CD4-positive, CD25-positive, alpha-beta regulatory T cell (primary cell): ENCODE results near the gene ZHX3. TPM values are rescaled to one million over a fixed set of nuclear protein-coding genes. Genes with fewer than 3 reads are reported as not detected.

Source experiments
- ATAC-seq, 2 donors: fragments of 150-1000 bp; cut with Tn5 transposase; one replicate each; pipeline ENCODE4 v1.10.0; 2021; ENCODE audit warnings: low read depth in 2 of 2, moderate number of reproducible peaks in 2 of 2, moderate library complexity in 1 of 2
- DNase-seq, 3 donors: peaks; one replicate each; pipeline versions ENCODE4 v3.0.0 to v3.0.0-alpha.2; 2012 to 2022; ENCODE audit warnings: mixed read lengths in 1 of 3
- H3K27ac ChIP-seq: one replicate; pipeline ENCODE4 v1.7.0; 2013; ENCODE audit warnings: mild to moderate bottlenecking, low read length; ENCODE audit not compliant: insufficient read depth, poor library complexity, severe bottlenecking
- H3K27me3 ChIP-seq: one replicate; pipeline ENCODE4 v1.7.0; 2013; ENCODE audit warnings: low read length; ENCODE audit not compliant: control insufficient read depth, insufficient read depth
- H3K36me3 ChIP-seq: one replicate; pipeline ENCODE4 v1.7.0; 2013; ENCODE audit warnings: mild to moderate bottlenecking, low read length, moderate library complexity; ENCODE audit not compliant: control insufficient read depth, insufficient read depth
- H3K4me1 ChIP-seq: 2 replicates; pipeline ENCODE4 v1.7.0; 2013; ENCODE audit warnings: mild to moderate bottlenecking, low read length; ENCODE audit not compliant: insufficient read depth, control insufficient read depth, poor library complexity, severe bottlenecking
- H3K4me3 ChIP-seq: one replicate; pipeline ENCODE4 v1.7.0; 2013; ENCODE audit warnings: low read depth, mild to moderate bottlenecking, low read length, moderate library complexity
- H3K9me3 ChIP-seq, 2 experiments: 1 replicate in 1 of 2; 2 replicates in 1 of 2; pipeline ENCODE4 v1.7.0; 2013; ENCODE audit warnings: low read length in 2 of 2, mild to moderate bottlenecking in 1 of 2, moderate library complexity in 1 of 2; ENCODE audit not compliant: control insufficient read depth in 2 of 2
- H3K27ac Mint-ChIP-seq, 3 donors: one replicate each; pipeline ENCODE4 v1.8.0; 2020 to 2022; ENCODE audit warnings: mild to moderate bottlenecking in 3 of 3, mixed read lengths in 3 of 3, moderate library complexity in 2 of 3
- H3K27me3 Mint-ChIP-seq: one replicate; pipeline ENCODE4 v1.8.0; 2022; ENCODE audit warnings: mild to moderate bottlenecking, mixed read lengths
- H3K36me3 Mint-ChIP-seq: one replicate; pipeline ENCODE4 v1.8.0; 2020; ENCODE audit warnings: mixed read lengths
- H3K4me1 Mint-ChIP-seq, 4 donors: one replicate each; pipeline ENCODE4 v1.8.0; 2020 to 2022; ENCODE audit warnings: mixed read lengths in 4 of 4, mild to moderate bottlenecking in 1 of 4
- H3K4me3 Mint-ChIP-seq, 4 donors: one replicate each; pipeline ENCODE4 v1.8.0; 2020 to 2022; ENCODE audit warnings: mild to moderate bottlenecking in 4 of 4, mixed read lengths in 4 of 4, moderate library complexity in 3 of 4
- H3K9me3 Mint-ChIP-seq, 7 donors: one replicate each; pipeline ENCODE4 v1.8.0; 2020 to 2022; ENCODE audit warnings: mixed read lengths in 7 of 7, mild to moderate bottlenecking in 3 of 7, moderate library complexity in 2 of 7
- polyA plus RNA-seq, 4 donors: library from polyadenylated mRNA; unstranded; fragments of 300-500 nt; fragmentation: Illumina TruSeq; gene quantifications; one replicate each; pipeline ENCODE4 v1.2.3, GENCODE V29; 2021
- total RNA-seq: library from RNA; stranded (reverse); gene quantifications from one replicate; pipeline ENCODE4 v1.2.3, GENCODE V29; 2022

Gene ZHX3
- total and polyA plus RNA-seq, 5 donors from 2014 or later, result 0.42 to 8.8 (median 2.9) TPM

DNA sequence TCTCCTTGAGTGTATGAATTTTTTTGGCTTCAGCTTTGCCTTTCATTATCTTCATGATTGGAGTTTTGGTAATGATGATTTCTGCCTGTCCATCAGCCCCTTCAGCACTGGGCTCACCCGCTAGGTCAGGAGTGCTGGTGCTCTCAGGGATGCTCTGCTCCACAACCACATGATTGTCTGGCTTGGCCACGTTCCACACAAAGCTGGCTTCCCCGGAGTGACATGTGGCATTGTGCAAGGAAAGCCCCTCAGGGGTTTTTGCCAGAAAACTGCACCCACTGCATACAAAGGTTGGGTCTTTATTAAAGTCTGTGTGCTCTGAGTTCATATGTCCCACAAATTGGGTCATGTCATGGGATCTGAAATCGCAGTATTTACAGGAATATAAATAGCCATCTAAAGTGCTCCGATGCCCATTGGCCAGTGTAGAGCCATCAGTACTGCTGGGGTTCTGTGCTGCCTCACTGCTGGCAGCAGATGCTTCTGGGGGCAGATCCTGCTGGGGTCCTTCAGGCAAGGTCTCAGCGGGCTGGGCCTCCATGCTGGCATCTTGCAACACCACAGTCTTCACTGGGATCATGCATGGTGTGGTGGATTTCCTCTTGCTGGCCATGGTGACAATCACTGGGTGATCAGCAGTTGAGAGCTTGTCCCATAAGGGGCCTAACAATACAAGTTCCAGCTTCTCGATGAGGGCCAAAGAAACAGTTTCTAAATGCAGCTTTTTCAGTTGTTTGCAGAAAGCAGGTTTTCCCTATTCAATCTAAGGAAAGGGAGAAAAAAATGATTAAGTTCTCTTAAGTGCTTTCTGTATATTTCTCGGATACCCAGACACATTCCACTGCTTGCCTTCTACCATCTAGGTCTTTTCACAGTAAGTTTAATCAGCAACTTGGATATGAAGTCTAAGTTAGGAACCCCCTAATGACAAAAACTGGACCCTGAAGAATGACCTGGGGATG is 112.9 kb downstream of the ZHX3 start:
- Histone ChIP-seq H3K4me3 (no peak overlapping the region), H3K27me3 (no peaks in the 10 kb centered on the region), H3K4me1 (no peaks in the 10 kb centered on the region), H3K9me3 (no peaks in the 10 kb centered on the region), H3K27ac (no peak overlapping the region), H3K36me3 (no peaks in the 10 kb centered on the region)
- Mint-ChIP-seq H3K27me3 (peaks cover 5% of the 10 kb centered on the region), H3K4me3 (no peak overlapping the region), H3K4me1 (peaks cover 0 to 5% (median 1%) of the 10 kb centered on the region in 4 donors), H3K9me3 (peaks cover 0 to 3% (median 0%) of the 10 kb centered on the region in 7 donors), H3K36me3 (peaks cover 21% of the 10 kb centered on the region), H3K27ac (no peak overlapping the region)
- ATAC-seq (no peak), DNase-seq (no peak)

GRCh38 chr20:41203660-41204059 is 113.9 kb downstream of the ZHX3 start:
- Histone ChIP-seq H3K27ac (no peak overlapping the region), H3K4me1 (no peaks in the 10 kb centered on the region), H3K27me3 (no peaks in the 10 kb centered on the region), H3K4me3 (no peak overlapping the region), H3K36me3 (no peaks in the 10 kb centered on the region), H3K9me3 (peaks cover 3 to 5% of the 10 kb centered on the region in 2 experiments)
- Mint-ChIP-seq H3K4me3 (no peak overlapping the region), H3K27ac (no peak overlapping the region), H3K36me3 (peaks cover 28% of the 10 kb centered on the region), H3K27me3 (peaks cover 10% of the 10 kb centered on the region), H3K9me3 (peaks cover 0 to 7% (median 3%) of the 10 kb centered on the region in 7 donors), H3K4me1 (peaks cover 0 to 5% (median 1%) of the 10 kb centered on the region in 4 donors)
- no peak for DNase-seq
- ATAC-seq, result no peak

GRCh38 chr20:41202426-41202825 is 115.1 kb downstream of the ZHX3 start:
- Mint-ChIP-seq H3K4me1 (peaks cover 0 to 5% (median 1%) of the 10 kb centered on the region in 4 donors), H3K27me3 (peaks cover 10% of the 10 kb centered on the region), H3K36me3 (peaks cover 32% of the 10 kb centered on the region), H3K27ac (peak overlapping the region in 2 of 3 donors; percentile 40 to 46), H3K9me3 (peaks cover 0 to 10% (median 3%) of the 10 kb centered on the region in 7 donors), H3K4me3 (no peak overlapping the region)
- Histone ChIP-seq H3K27me3 (no peaks in the 10 kb centered on the region), H3K4me3 (no peak overlapping the region), H3K9me3 (peaks cover 3 to 9% of the 10 kb centered on the region in 2 experiments), H3K4me1 (no peaks in the 10 kb centered on the region), H3K36me3 (no peaks in the 10 kb centered on the region), H3K27ac (no peak overlapping the region)
- no peak for ATAC-seq
- DNase-seq, result no peak

GRCh38 chr20:41201760-41202159 is 115.8 kb downstream of the ZHX3 start:
- Mint-ChIP-seq H3K27me3 (peaks cover 10% of the 10 kb centered on the region), H3K36me3 (peaks cover 32% of the 10 kb centered on the region), H3K4me3 (no peak overlapping the region), H3K9me3 (peaks cover 0 to 10% (median 3%) of the 10 kb centered on the region in 7 donors), H3K4me1 (peaks cover 0 to 5% (median under 1%) of the 10 kb centered on the region in 4 donors), H3K27ac (no peak overlapping the region)
- DNase-seq (no peak), ATAC-seq (no peak)
- no peaks in the 10 kb centered on the region for H3K27me3 ChIP-seq
- no peak overlapping the region for H3K27ac ChIP-seq
- no peak overlapping the region for H3K4me3 ChIP-seq
- no peaks in the 10 kb centered on the region for H3K4me1 ChIP-seq
- peaks cover 3 to 9% of the 10 kb centered on the region in 2 experiments for H3K9me3 ChIP-seq
- H3K36me3 ChIP-seq, result no peaks in the 10 kb centered on the region

DNA sequence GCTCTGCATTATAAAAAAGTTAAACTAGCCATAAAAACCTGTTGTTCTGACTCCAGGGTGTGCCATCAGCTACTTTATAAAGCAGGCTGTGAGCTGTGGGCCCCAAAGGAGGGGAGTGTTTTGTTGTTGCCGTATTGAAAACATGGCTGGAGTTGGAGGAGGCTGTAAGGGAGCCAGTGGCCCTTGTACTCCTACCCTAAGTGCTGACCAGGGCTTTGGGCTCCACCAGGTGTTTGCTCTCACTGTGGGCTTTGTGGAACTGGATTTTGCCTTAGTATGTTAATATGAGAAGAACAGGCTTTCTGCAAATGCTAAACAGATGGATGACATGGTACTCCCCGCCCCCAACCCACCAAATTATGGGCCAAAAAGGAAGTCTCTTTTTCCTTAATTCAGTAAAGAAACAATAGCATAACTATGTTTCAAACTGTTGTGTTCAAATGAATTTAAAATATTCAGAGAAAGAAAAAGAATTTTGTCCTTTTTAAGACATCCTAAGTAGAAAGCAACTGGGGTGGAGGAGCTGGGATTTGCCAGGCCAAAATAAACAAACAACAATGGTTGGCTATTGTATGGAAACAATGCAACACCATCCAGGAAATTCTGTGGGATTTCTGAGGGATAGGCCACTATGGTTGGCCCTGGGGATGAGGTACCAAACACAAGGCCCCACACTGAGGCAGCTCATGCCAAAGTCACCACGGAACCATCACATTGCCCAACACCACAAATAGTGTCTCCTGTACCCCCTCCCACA is 116.9 kb downstream of the ZHX3 start:
- peaks cover 32% of the 10 kb centered on the region for H3K36me3 Mint-ChIP-seq
- DNase-seq (no peak), ATAC-seq (no peak)
- Histone ChIP-seq H3K36me3 (no peaks in the 10 kb centered on the region), H3K27me3 (no peaks in the 10 kb centered on the region), H3K9me3 (peaks cover 3 to 9% of the 10 kb centered on the region in 2 experiments), H3K4me1 (no peaks in the 10 kb centered on the region), H3K4me3 (no peak overlapping the region), H3K27ac (no peak overlapping the region)
- H3K27ac Mint-ChIP-seq, result no peak overlapping the region
- H3K27me3 Mint-ChIP-seq, result peaks cover 4% of the 10 kb centered on the region
- H3K9me3 Mint-ChIP-seq, result peaks cover 0 to 10% (median 3%) of the 10 kb centered on the region in 7 donors
- H3K4me3 Mint-ChIP-seq, result no peak overlapping the region
- H3K4me1 Mint-ChIP-seq, result peaks cover 0 to 5% (median 1%) of the 10 kb centered on the region in 4 donors

GRCh38 chr20:41198443-41198842 is 119.1 kb downstream of the ZHX3 start:
- no peak overlapping the region for H3K27ac Mint-ChIP-seq
- Histone ChIP-seq H3K4me3 (no peak overlapping the region), H3K36me3 (no peaks in the 10 kb centered on the region), H3K9me3 (peaks cover 3 to 9% of the 10 kb centered on the region in 2 experiments), H3K27me3 (no peaks in the 10 kb centered on the region), H3K4me1 (no peaks in the 10 kb centered on the region), H3K27ac (no peak overlapping the region)
- DNase-seq (no peak), ATAC-seq (no peak)
- peaks cover 0 to 17% (median 2%) of the 10 kb centered on the region in 4 donors for H3K4me1 Mint-ChIP-seq
- H3K9me3 Mint-ChIP-seq, result peaks cover 0 to 10% (median 3%) of the 10 kb centered on the region in 7 donors
- peaks cover 4% of the 10 kb centered on the region for H3K27me3 Mint-ChIP-seq
- H3K36me3 Mint-ChIP-seq, result peaks cover 34% of the 10 kb centered on the region
- no peak overlapping the region for H3K4me3 Mint-ChIP-seq

DNA sequence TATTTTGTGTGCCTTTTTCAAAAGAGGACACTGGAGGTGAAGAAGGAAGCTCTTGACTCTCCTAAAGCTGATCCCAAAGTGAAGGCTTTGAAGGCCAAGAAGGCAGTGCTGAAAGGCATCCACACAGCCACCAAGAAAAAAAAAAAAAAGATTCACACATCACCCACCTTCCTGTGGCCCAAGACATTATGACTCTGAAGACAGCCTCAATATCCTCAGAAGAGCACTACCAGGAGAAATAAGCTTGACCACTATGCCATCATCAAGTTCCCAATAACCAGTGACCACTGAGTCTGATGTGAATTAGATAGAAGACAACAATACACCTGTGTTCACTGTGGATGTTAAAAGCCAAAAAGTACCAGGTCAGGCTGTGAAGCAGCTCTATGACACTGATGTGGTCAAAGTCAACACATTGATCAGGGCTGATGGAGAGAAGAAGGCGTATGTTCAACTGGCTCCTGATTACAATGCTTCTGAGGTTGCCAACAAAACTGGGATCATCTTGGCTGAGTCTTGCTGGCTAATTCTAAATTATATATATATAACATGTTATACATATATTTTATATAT is 120.8 kb downstream of the ZHX3 start:
- no peak for ATAC-seq

More for the DNA sequence above, 120.8 kb downstream of the ZHX3 start:
- H3K27ac Mint-ChIP-seq, result no peak overlapping the region
- Histone ChIP-seq H3K27ac (no peak overlapping the region), H3K36me3 (no peaks in the 10 kb centered on the region), H3K27me3 (no peaks in the 10 kb centered on the region), H3K4me3 (no peak overlapping the region), H3K9me3 (peaks cover 3 to 11% of the 10 kb centered on the region in 2 experiments), H3K4me1 (no peaks in the 10 kb centered on the region)
- H3K4me1 Mint-ChIP-seq, result peaks cover 0 to 17% (median 2%) of the 10 kb centered on the region in 4 donors
- H3K36me3 Mint-ChIP-seq, result peaks cover 25% of the 10 kb centered on the region
- peaks cover 0 to 11% (median 3%) of the 10 kb centered on the region in 7 donors for H3K9me3 Mint-ChIP-seq
- peaks cover 4% of the 10 kb centered on the region for H3K27me3 Mint-ChIP-seq
- DNase-seq, result no peak
- H3K4me3 Mint-ChIP-seq, result no peak overlapping the region
